Measurements from ENCODE around the gene WDR90.
A peak's percentile ranks its signal among the peaks of the same experiment; 100 is the strongest.

WDR90 gene

DNA sequence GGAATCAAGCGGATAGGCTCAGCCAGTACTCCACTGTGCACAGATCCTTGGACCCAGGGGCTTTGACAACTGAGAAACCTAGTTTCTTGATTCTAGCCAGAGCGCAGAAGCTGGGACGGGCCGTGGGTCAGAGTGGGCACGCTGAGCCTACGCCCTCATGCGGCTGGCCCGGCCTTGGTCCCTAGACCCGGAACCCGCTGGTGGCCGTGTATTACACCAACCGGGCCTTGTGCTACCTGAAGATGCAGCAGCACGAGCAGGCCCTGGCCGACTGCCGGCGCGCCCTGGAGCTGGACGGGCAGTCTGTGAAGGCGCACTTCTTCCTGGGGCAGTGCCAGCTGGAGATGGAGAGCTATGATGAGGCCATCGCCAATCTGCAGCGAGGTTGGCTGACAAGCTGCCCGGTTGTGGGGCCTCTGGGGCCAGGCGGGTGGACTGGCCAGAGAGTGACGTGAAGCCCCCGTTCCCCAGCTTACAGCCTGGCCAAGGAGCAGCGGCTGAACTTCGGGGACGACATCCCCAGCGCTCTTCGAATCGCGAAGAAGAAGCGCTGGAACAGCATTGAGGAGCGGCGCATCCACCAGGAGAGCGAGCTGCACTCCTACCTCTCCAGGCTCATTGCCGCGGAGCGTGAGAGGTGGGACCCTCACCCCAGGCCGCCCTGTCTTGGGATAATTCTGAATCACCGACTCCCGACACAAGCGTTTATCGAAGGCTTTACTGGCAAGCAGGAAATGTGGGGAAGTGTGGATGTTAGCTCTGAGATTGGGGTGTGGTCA, 32.0 kb downstream of the WDR90 start:
- POLR2A ChIA-PET: interaction anchor here (0.7 to 1.2 kb wide), 3 partner anchors 14 to 1474 kb away, joined by 3 to 7 read pairs (median 4); partner anchors contain the start of genes RHOT2 and TRAF7
- CTCF ChIA-PET: interaction anchor here (0.7 to 4.6 kb wide), 8 partner anchors 13 to 105 kb away, joined by 3 to 28 read pairs (median 4); partner anchors contain the start of genes RHOT2 and WDR90
- no peak for DNase-seq (ENCODE audit: extremely low spot score)
- TF ChIP-seq, protein P1, sequence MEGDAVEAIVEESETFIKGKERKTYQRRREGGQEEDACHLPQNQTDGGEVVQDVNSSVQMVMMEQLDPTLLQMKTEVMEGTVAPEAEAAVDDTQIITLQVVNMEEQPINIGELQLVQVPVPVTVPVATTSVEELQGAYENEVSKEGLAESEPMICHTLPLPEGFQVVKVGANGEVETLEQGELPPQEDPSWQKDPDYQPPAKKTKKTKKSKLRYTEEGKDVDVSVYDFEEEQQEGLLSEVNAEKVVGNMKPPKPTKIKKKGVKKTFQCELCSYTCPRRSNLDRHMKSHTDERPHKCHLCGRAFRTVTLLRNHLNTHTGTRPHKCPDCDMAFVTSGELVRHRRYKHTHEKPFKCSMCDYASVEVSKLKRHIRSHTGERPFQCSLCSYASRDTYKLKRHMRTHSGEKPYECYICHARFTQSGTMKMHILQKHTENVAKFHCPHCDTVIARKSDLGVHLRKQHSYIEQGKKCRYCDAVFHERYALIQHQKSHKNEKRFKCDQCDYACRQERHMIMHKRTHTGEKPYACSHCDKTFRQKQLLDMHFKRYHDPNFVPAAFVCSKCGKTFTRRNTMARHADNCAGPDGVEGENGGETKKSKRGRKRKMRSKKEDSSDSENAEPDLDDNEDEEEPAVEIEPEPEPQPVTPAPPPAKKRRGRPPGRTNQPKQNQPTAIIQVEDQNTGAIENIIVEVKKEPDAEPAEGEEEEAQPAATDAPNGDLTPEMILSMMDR (IDR thresholded peaks at IDR 0.05; ENCODE audit: control extremely low read depth, extremely low read depth, low read depth, missing control alignments): peak; percentile 32

DNA sequence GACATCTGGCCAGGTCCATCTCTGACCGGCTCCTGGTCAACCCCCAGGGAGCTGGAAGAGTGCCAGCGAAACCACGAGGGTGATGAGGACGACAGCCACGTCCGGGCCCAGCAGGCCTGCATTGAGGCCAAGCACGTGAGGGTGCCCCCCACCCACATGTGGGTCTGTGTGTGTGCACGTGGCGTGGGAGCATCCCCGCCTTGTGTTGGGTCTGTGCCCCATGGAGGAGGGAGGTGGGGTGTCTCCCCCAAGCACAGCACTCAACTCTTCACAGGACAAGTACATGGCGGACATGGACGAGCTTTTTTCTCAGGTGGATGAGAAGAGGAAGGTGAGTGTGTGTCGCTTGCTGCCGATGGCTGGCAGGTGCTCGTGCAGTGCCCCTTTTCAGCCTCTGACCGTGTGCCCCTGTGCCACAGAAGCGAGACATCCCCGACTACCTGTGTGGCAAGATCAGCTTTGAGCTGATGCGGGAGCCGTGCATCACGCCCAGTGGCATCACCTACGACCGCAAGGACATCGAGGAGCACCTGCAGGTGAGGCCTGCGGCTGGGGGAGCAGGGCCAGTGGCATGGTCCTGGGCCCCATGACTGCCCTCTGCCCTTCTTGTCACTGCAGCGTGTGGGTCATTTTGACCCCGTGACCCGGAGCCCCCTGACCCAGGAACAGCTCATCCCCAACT, 32.7 kb downstream of the WDR90 start:
- POLR2A ChIA-PET: no interaction called here
- no peak for DNase-seq (ENCODE audit: extremely low spot score)
- TF ChIP-seq, protein P1 (IDR thresholded peaks at IDR 0.05; ENCODE audit: control extremely low read depth, extremely low read depth, low read depth, missing control alignments): no peak
- CTCF ChIA-PET: interaction anchor here (0.7 to 4.6 kb wide), 5 partner anchors 14 to 104 kb away, joined by 3 to 28 read pairs (median 5); partner anchors contain the start of gene RHOT2

DNA sequence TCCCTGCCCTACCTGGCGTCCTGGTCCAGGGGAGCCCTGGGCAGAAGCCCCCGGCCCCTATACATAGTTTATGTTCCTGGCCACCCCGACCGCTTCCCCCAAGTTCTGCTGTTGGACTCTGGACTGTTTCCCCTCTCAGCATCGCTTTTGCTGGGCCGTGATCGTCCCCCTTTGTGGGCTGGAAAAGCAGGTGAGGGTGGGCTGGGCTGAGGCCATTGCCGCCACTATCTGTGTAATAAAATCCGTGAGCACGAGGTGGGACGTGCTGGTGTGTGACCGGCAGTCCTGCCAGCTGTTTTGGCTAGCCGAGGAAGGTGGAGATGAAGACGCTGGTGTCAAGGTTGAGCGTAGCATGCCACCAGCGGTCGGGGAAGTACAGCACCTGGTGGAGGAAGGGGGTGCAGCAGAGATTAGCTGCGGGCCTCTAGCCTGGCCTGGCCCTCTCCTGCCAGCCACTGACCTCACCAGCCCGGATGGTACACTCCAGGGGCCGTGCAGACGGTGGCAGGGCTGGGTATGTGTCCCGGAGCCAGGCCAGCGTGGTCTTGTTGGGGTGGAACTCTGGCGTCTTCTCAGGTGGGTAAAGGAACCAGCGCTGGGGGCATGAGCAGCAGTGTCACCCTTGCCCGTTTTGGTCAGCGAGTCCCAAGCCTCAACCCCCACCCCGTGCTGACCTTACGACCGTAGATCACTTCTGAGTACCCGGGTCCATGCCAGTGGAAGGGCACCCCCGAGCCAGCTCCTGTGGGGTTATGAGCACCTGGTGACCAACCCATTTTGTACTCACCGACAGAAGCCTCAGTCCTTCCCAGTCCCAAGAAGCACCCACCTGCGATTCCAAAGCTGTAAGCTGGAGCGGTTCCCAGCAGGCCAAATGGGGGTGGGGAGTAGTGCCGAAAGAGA, 33.6 kb downstream of the WDR90 start:
- CTCF ChIA-PET: interaction anchor here (3.2 kb wide), 1 partner anchor 23 kb away, joined by 12 read pairs; no protein-coding TSS in a partner anchor
- POLR2A ChIA-PET: no interaction called here
- DNase-seq (ENCODE audit: extremely low spot score): no peak
- TF ChIP-seq, protein P1 (IDR thresholded peaks at IDR 0.05; ENCODE audit: control extremely low read depth, extremely low read depth, low read depth, missing control alignments): no peak

DNA sequence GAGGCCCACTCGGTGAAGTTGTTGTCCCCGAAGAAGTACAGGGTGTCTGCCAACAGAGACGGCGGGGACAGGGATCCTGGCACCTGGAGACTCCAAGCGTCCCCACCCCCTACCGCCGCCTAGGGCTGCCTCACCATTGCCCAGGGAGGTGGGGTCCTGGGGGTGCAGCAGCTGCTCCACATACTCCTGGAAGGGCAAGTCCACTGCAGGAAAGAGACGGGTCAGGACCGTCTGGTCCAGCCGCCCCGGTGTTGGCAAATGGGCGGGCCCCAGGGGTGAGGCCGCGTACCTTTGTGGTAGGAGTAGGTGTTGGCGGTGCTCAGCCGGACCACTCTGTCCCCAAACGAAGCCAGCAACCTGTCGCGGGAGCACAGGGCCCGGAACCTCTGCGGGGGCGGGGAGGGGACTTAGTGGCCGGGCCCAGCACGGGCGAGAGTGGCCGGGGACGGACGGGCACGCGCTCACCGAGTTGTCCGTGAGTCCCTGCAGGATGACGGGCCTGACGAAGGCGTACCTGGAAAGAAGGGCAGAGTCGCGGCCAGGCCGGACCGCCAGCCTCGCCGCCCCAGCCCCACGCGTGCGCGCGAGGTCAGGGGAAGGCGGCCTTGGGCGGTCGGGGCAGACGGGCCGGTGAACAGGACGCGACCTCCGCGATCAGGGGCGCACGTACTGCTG, 34.4 kb downstream of the WDR90 start:
- TF ChIP-seq, protein P1 (IDR thresholded peaks at IDR 0.05; ENCODE audit: control extremely low read depth, extremely low read depth, low read depth, missing control alignments): no peak
- DNase-seq (ENCODE audit: extremely low spot score): no peak
- ChIA-PET POLR2A (interaction anchor here (0.9 kb wide), 1 partner anchor 36 kb away, joined by 3 read pairs; no protein-coding TSS in a partner anchor), CTCF (interaction anchor here (1.2 kb wide), 1 partner anchor 12 kb away, joined by 3 read pairs; no protein-coding TSS in a partner anchor)

DNA sequence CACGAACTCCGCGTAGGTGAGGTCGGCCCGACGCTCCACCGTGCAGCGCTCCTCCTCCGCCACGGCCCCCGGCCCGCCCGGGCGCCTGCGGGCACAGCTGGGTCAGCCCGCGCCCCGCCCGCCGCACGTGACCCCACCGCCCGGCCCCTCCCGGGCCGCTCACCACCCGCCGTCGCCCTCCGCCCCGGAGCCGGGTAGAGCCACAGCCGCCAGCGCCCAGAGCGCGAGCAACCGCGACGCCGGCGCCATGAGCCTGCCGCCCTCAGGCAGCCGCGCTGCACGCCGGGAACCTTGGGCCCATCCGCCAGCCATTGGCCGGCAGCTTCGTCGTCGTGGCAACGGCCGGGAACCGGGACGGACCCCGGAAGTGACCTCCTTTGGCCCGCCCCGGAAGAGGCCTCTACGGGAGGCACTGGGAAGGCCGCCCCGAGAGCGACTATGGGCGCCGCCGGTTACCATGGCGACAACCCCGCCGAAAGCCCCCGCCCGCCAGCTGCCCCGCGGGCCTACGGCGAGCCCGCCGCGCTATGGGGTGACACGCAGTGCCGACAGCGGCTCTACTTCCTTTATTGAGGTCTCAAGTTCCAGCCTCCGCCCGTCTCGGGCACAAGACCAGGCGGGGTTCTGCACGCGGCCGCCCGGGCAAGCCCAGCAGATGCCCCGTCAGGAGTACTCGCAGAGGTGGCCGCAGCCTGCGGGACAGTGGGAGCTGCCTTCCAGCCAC, 35.1 kb downstream of the WDR90 start, which contains the start of gene JMJD8:
Gene JMJD8 (minus strand): TSS at position 264 of the 724 bp plus-strand sequence. CDS start 15 bp downstream, at position 249.
- ChIA-PET POLR2A (interaction anchor here (0.9 kb wide), 1 partner anchor 36 kb away, joined by 3 read pairs; no protein-coding TSS in a partner anchor), CTCF (interaction anchor here (1.2 kb wide), 2 partner anchors 9 to 12 kb away, joined by 3 to 4 read pairs; partner anchors contain the start of gene RHBDL1)
- DNase-seq (ENCODE audit: extremely low spot score): peak; percentile 97
- TF ChIP-seq, protein P1 (IDR thresholded peaks at IDR 0.05; ENCODE audit: control extremely low read depth, extremely low read depth, low read depth, missing control alignments): no peak
